22Rv1 (cell line): ENCODE results near the gene NCKIPSD.

Experiments
- ZFX ChIP-seq: fragments of 450-650 bp; IDR thresholded peaks from 2 replicates; pipeline ENCODE4 v1.6.1; 2017; ENCODE audit warnings: antibody characterized with exemption, borderline replicate concordance
- TF ChIP-seq, protein P1 (sequence below): fragments of 450-650 bp; IDR thresholded peaks from 2 replicates; pipeline ENCODE4 v1.5.1; 2017; ENCODE audit warnings: mild to moderate bottlenecking

DNA sequence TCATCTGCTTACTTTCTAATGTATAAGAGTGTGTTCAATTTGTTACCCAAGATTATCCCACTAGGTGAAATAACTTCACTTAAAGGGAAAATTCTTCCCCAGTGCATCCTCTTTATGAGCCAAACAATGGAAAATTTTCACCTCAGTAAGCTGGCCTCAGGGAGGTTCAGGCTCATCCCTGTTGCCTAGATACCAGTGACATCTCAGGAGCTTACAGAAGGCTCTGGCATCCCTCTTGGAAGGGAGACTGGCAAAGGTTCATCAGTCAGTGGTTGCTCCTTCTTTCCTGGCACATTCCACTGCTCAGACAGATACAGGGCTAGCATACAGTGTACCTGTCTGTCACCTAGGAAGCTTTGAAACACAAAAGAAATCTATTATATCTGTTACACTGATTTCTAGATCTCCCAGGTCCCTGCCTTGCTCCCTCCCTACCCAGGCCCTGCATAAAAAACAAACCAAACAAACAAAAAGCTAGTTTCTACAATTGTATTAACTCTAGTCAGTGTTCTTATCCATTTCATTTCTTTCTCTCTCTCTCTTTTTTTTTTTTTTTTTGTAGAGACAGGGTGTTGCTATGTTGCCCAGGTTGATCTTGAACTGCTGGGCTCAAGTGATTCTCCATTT lies 29.6 kb upstream of the NCKIPSD start:
- TF ChIP-seq, protein P1, sequence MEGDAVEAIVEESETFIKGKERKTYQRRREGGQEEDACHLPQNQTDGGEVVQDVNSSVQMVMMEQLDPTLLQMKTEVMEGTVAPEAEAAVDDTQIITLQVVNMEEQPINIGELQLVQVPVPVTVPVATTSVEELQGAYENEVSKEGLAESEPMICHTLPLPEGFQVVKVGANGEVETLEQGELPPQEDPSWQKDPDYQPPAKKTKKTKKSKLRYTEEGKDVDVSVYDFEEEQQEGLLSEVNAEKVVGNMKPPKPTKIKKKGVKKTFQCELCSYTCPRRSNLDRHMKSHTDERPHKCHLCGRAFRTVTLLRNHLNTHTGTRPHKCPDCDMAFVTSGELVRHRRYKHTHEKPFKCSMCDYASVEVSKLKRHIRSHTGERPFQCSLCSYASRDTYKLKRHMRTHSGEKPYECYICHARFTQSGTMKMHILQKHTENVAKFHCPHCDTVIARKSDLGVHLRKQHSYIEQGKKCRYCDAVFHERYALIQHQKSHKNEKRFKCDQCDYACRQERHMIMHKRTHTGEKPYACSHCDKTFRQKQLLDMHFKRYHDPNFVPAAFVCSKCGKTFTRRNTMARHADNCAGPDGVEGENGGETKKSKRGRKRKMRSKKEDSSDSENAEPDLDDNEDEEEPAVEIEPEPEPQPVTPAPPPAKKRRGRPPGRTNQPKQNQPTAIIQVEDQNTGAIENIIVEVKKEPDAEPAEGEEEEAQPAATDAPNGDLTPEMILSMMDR = no peak
- TF ChIP-seq ZFX = no peak
